NT2/D1 (cell line): ENCODE measurements around the gene BICDL1.

Experiments used
- DNase-seq: peaks from one replicate; pipeline ENCODE4 v3.0.0-alpha.2; 2011; ENCODE audit warnings: low read depth, low spot score
- H3K27me3 ChIP-seq: 2 replicates; pipeline ENCODE4 v1.6.0; 2011; ENCODE audit warnings: mild to moderate bottlenecking; ENCODE audit not compliant: insufficient read length, insufficient read depth
- H3K36me3 ChIP-seq: 2 replicates; pipeline ENCODE4 v1.6.1; 2011; ENCODE audit warnings: mild to moderate bottlenecking, low read length, mixed read lengths; ENCODE audit not compliant: insufficient read depth, insufficient read length
- H3K4me1 ChIP-seq: 2 replicates; pipeline ENCODE4 v1.5.1; 2011; ENCODE audit not compliant: insufficient read depth, insufficient read length
- H3K4me3 ChIP-seq: 2 replicates; pipeline ENCODE4 v1.5.1; 2011; ENCODE audit warnings: low read depth; ENCODE audit not compliant: insufficient read length
- H3K9ac ChIP-seq: 2 replicates; pipeline ENCODE4 v1.6.0; 2011; ENCODE audit warnings: low read depth; ENCODE audit not compliant: insufficient read length
- H3K9me3 ChIP-seq: 2 replicates; pipeline ENCODE4 v1.5.1; 2011; ENCODE audit warnings: mild to moderate bottlenecking, low read length; ENCODE audit not compliant: insufficient read depth
- SUZ12 ChIP-seq: IDR thresholded peaks from 2 replicates; pipeline ENCODE4 v1.6.1; 2011; ENCODE audit not compliant: insufficient read length, insufficient read depth; ENCODE audit errors: extremely low read depth
- YY1 ChIP-seq: IDR thresholded peaks from 2 replicates; pipeline ENCODE4 v1.6.1; 2011; ENCODE audit not compliant: insufficient read length, insufficient read depth
- ZNF274 ChIP-seq: IDR thresholded peaks from 2 replicates; pipeline ENCODE4 v1.6.1; 2011; ENCODE audit warnings: mild to moderate bottlenecking, low read depth, low read length

Gene BICDL1

GRCh38 chr12:120077260-120077659 is 88.2 kb downstream of the BICDL1 start:
- DNase-seq: no peak
- TF ChIP-seq YY1 (no peak), ZNF274 (no peak), SUZ12 (no peak)
- H3K4me1 ChIP-seq: peaks cover 5% of the 10 kb centered on the region
- H3K27me3 ChIP-seq: no peaks in the 10 kb centered on the region
- peaks cover 6% of the 10 kb centered on the region; the same call in 1 of the 2 replicates for H3K9me3 ChIP-seq
- no peak overlapping the region for H3K4me3 ChIP-seq
- H3K9ac ChIP-seq: no peak overlapping the region
- H3K36me3 ChIP-seq: peaks cover 3% of the 10 kb centered on the region

- no peak overlapping the region for H3K9ac ChIP-seq
- peaks cover 5% of the 10 kb centered on the region for H3K4me1 ChIP-seq
- DNase-seq: no peak
- TF ChIP-seq SUZ12 (no peak), YY1 (no peak), ZNF274 (no peak)
- H3K36me3 ChIP-seq: no peaks in the 10 kb centered on the region
- H3K27me3 ChIP-seq: no peaks in the 10 kb centered on the region
- no peak overlapping the region for H3K4me3 ChIP-seq
- H3K9me3 ChIP-seq: peaks cover 6% of the 10 kb centered on the region; the same call in 1 of the 2 replicates
These were observed 89.8 kb downstream of the BICDL1 start for GRCh38 chr12:120078868-120079267.

- H3K9ac ChIP-seq: no peak overlapping the region
- peaks cover 5% of the 10 kb centered on the region for H3K4me1 ChIP-seq
- H3K9me3 ChIP-seq: peaks cover 6% of the 10 kb centered on the region; the same call in 1 of the 2 replicates
- no peaks in the 10 kb centered on the region for H3K27me3 ChIP-seq
- TF ChIP-seq SUZ12: no peak
- TF ChIP-seq YY1: no peak
- TF ChIP-seq ZNF274: no peak
- H3K4me3 ChIP-seq: no peak overlapping the region
- no peak for DNase-seq
- H3K36me3 ChIP-seq: no peaks in the 10 kb centered on the region
These were observed 90.7 kb downstream of the BICDL1 start for GRCh38 chr12:120079411-120080400.

- Histone ChIP-seq H3K9me3 (peaks cover 2% of the 10 kb centered on the region; the same call in 1 of the 2 replicates), H3K27me3 (no peaks in the 10 kb centered on the region), H3K4me3 (no peak overlapping the region), H3K36me3 (no peaks in the 10 kb centered on the region), H3K4me1 (peaks cover 5% of the 10 kb centered on the region), H3K9ac (no peak overlapping the region)
- no peak for TF ChIP-seq ZNF274
- TF ChIP-seq SUZ12: no peak
- no peak for TF ChIP-seq YY1
- no peak for DNase-seq
These were observed 92.6 kb downstream of the BICDL1 start for GRCh38 chr12:120081641-120082040.

GRCh38 chr12:120085920-120086645 is 97.0 kb downstream of the BICDL1 start:
- H3K27me3 ChIP-seq: no peaks in the 10 kb centered on the region
- TF ChIP-seq YY1: no peak
- no peak for TF ChIP-seq ZNF274
- no peak for TF ChIP-seq SUZ12
- H3K4me3 ChIP-seq: no peak overlapping the region
- H3K36me3 ChIP-seq: peaks cover 15% of the 10 kb centered on the region
- peaks cover 8% of the 10 kb centered on the region for H3K4me1 ChIP-seq
- peak overlapping the region; percentile 42 for H3K9ac ChIP-seq
- peak; percentile 51 for DNase-seq
- no peaks in the 10 kb centered on the region for H3K9me3 ChIP-seq

- Histone ChIP-seq H3K4me3 (peak overlapping the region; percentile 26), H3K36me3 (peaks cover 24% of the 10 kb centered on the region), H3K4me1 (peaks cover 8% of the 10 kb centered on the region), H3K9ac (peak overlapping the region; percentile 58), H3K27me3 (no peaks in the 10 kb centered on the region), H3K9me3 (no peaks in the 10 kb centered on the region)
- TF ChIP-seq YY1 (no peak), SUZ12 (no peak), ZNF274 (no peak)
- peak; percentile 99 for DNase-seq
These were observed 98.0 kb downstream of the BICDL1 start for GRCh38 chr12:120086801-120087621.
